CD14-positive monocyte (primary cell): ENCODE results near the gene S100A4. TPM values are rescaled to one million over a fixed set of nuclear protein-coding genes. Genes with fewer than 3 reads are reported as not detected.

Source experiments
- DNase-seq, 3 donors: peaks; one replicate each; pipeline ENCODE4 v3.0.0-alpha.2; 2011 to 2022
- H2AFZ ChIP-seq: 2 replicates; pipeline ENCODE4 v1.6.0; 2012; ENCODE audit warnings: mild to moderate bottlenecking, low read depth, low read length, inconsistent platforms; ENCODE audit not compliant: insufficient read depth, poor library complexity, severe bottlenecking
- H3K27ac ChIP-seq, 2 donors: 1 replicate in 1 of 2; 2 replicates in 1 of 2; pipeline ENCODE4 v1.5.1; 2012 to 2013; ENCODE audit warnings: low read length in 2 of 2, control low read depth in 1 of 2, inconsistent platforms in 1 of 2, low read depth in 1 of 2, mild to moderate bottlenecking in 1 of 2
- H3K27me3 ChIP-seq, 2 donors: one replicate each; pipeline versions ENCODE4 v1.6.0 to v1.6.1; 2011 to 2013; ENCODE audit warnings: low read length in 2 of 2; ENCODE audit not compliant: control insufficient read depth in 2 of 2, insufficient read depth in 2 of 2
- H3K36me3 ChIP-seq, 2 donors: replicated peaks in 1 of 2; 1 replicate in 1 of 2; 2 replicates in 1 of 2; pipeline versions ENCODE4 v1.5.1 to v1.6.1; 2012 to 2013; ENCODE audit warnings: low read length in 2 of 2, control low read depth in 1 of 2, inconsistent platforms in 1 of 2, mild to moderate bottlenecking in 1 of 2; ENCODE audit not compliant: insufficient read depth in 2 of 2, control insufficient read depth in 1 of 2
- H3K4me1 ChIP-seq, 2 donors: 1 replicate in 1 of 2; 2 replicates in 1 of 2; pipeline versions ENCODE4 v1.5.1 to v1.6.1; 2012 to 2013; ENCODE audit warnings: low read length in 2 of 2, control low read depth in 1 of 2, inconsistent platforms in 1 of 2, mild to moderate bottlenecking in 1 of 2, moderate library complexity in 1 of 2; ENCODE audit not compliant: insufficient read depth in 2 of 2, control insufficient read depth in 1 of 2
- H3K4me2 ChIP-seq: replicated peaks from 2 replicates; pipeline ENCODE3; 2012; ENCODE audit warnings: low read length, moderate library complexity, mild to moderate bottlenecking; ENCODE audit not compliant: poor library complexity, severe bottlenecking; ENCODE audit errors: extremely low read depth
- H3K4me3 ChIP-seq, 3 experiments: fragments of 200-600 bp in 1 of 3; sonication (generic) in 1 of 3; replicated peaks in 1 of 3; 1 replicate in 2 of 3; 2 replicates in 1 of 3; pipeline ENCODE4 v1.5.1; 2011 to 2013; ENCODE audit warnings: low read length in 3 of 3, mild to moderate bottlenecking in 3 of 3, control low read depth in 2 of 3, low read depth in 2 of 3, inconsistent platforms in 1 of 3, moderate library complexity in 1 of 3
- H3K79me2 ChIP-seq: 2 replicates; pipeline ENCODE4 v1.6.0; 2012; ENCODE audit warnings: mild to moderate bottlenecking, control low read depth, inconsistent platforms, low read length, moderate library complexity; ENCODE audit not compliant: insufficient read depth
- H3K9ac ChIP-seq: 2 replicates; pipeline ENCODE4 v1.6.0; 2017; ENCODE audit warnings: low read length, mild to moderate bottlenecking; ENCODE audit not compliant: insufficient read depth, poor library complexity, severe bottlenecking
- H3K9me3 ChIP-seq, 2 donors: replicated peaks in 1 of 2; 1 replicate in 1 of 2; 2 replicates in 1 of 2; pipeline versions ENCODE4 v1.5.1 to v1.6.1; 2012 to 2013; ENCODE audit warnings: low read length in 2 of 2, control low read depth in 1 of 2; ENCODE audit not compliant: control insufficient read depth in 1 of 2, insufficient read depth in 1 of 2
- H4K20me1 ChIP-seq: 2 replicates; pipeline ENCODE4 v1.6.0; 2012; ENCODE audit warnings: mild to moderate bottlenecking, low read length, control low read depth, moderate library complexity; ENCODE audit not compliant: insufficient read depth
- H3K27ac Mint-ChIP-seq, 7 donors: one replicate each; pipeline ENCODE4 v1.8.0; 2020; ENCODE audit warnings: mild to moderate bottlenecking in 7 of 7, mixed read lengths in 7 of 7, moderate library complexity in 6 of 7, inconsistent platforms in 2 of 7
- H3K27me3 Mint-ChIP-seq, 3 donors: one replicate each; pipeline ENCODE4 v1.8.0; 2021 to 2022; ENCODE audit warnings: low read depth in 3 of 3, mild to moderate bottlenecking in 3 of 3, mixed read lengths in 3 of 3, moderate library complexity in 3 of 3, inconsistent platforms in 1 of 3
- H3K36me3 Mint-ChIP-seq, 2 donors: one replicate each; pipeline ENCODE4 v1.8.0; 2020; ENCODE audit warnings: mixed read lengths in 2 of 2, inconsistent platforms in 1 of 2, mild to moderate bottlenecking in 1 of 2
- H3K4me1 Mint-ChIP-seq: one replicate; pipeline ENCODE4 v1.8.0; 2020; ENCODE audit warnings: mild to moderate bottlenecking, mixed read lengths
- H3K4me3 Mint-ChIP-seq, 2 donors: one replicate each; pipeline ENCODE4 v1.8.0; 2020; ENCODE audit warnings: mild to moderate bottlenecking in 2 of 2, mixed read lengths in 2 of 2, moderate library complexity in 1 of 2
- H3K9me3 Mint-ChIP-seq, 7 donors: one replicate each; pipeline ENCODE4 v1.8.0; 2020 to 2022; ENCODE audit warnings: mixed read lengths in 7 of 7, mild to moderate bottlenecking in 6 of 7, moderate library complexity in 6 of 7, inconsistent platforms in 2 of 7
- CTCF ChIP-seq: fragments of 200-600 bp; IDR thresholded peaks from one replicate; pipeline ENCODE4 v1.8.0; 2022; ENCODE audit warnings: antibody characterized with exemption, mild to moderate bottlenecking
- WGBS: methylation state at CpG from one replicate; pipeline ENCODE4 v1.1.5; 2013; ENCODE audit warnings: missing lambda C conversion rate; ENCODE audit not compliant: insufficient coverage; 5-methylcytosine and 5-hydroxymethylcytosine counted together
- intact Hi-C, 2 donors: fragments of 100-400 bp; cut with micrococcal nuclease; formaldehyde crosslinking; loops; one replicate each; pipeline versions ENCODE4 v1.15.0 to v1.15.1; 2023
- polyA plus RNA-seq, 3 donors: library from polyadenylated mRNA; depleted of rRNA in 1 of 3; unstranded in 2 of 3; stranded (reverse) in 1 of 3; fragments of 300-500 nt in 2 of 3; fragments of >200 nt in 1 of 3; fragmentation: Illumina TruSeq in 2 of 3; gene quantifications; 1 replicate in 2 of 3; 2 replicates in 1 of 3; pipeline ENCODE4 v1.2.3, GENCODE V29; 2012 to 2021

The S100A4 gene
- polyA plus RNA-seq, 3 donors: 4,538 to 7,344 (median 6,092) TPM

GRCh38 chr1:153506831-153507413, 38.7 kb downstream of the S100A4 start:
- H3K36me3 Mint-ChIP-seq: no peaks in the 10 kb centered on the region
- WGBS: 96% methylated on average over 6 of the region's 7 CpGs
- Histone ChIP-seq H3K79me2 (no peaks in the 10 kb centered on the region), H3K9ac (no peak overlapping the region), H3K4me1 (peaks cover 4 to 7% of the 10 kb centered on the region in 2 donors), H3K27ac (no peak overlapping the region), H2AFZ (no peak overlapping the region), H3K4me3 (no peak overlapping the region), H3K4me2 (no peak overlapping the region), H3K36me3 (no peaks in the 10 kb centered on the region), H3K27me3 (no peaks in the 10 kb centered on the region), H3K9me3 (no peaks in the 10 kb centered on the region), H4K20me1 (no peaks in the 10 kb centered on the region)
- no peak overlapping the region for H3K4me3 Mint-ChIP-seq
- DNase-seq: no peak
- peaks cover 0 to 9% (median 3%) of the 10 kb centered on the region in 3 donors for H3K27me3 Mint-ChIP-seq
- H3K9me3 Mint-ChIP-seq: no peaks in the 10 kb centered on the region
- H3K27ac Mint-ChIP-seq: no peak overlapping the region
- TF ChIP-seq CTCF: no peak
- intact Hi-C loops: no loop called here
- peaks cover 12% of the 10 kb centered on the region for H3K4me1 Mint-ChIP-seq

GRCh38 chr1:153506386-153506785, 39.2 kb downstream of the S100A4 start:
- Mint-ChIP-seq H3K9me3 (no peaks in the 10 kb centered on the region), H3K27me3 (peaks cover 0 to 8% (median 3%) of the 10 kb centered on the region in 3 donors), H3K4me3 (no peak overlapping the region), H3K4me1 (peaks cover 11% of the 10 kb centered on the region), H3K36me3 (no peaks in the 10 kb centered on the region), H3K27ac (no peak overlapping the region)
- no peak for TF ChIP-seq CTCF
- Histone ChIP-seq H3K79me2 (no peaks in the 10 kb centered on the region), H3K4me2 (no peak overlapping the region), H3K36me3 (no peaks in the 10 kb centered on the region), H2AFZ (no peak overlapping the region), H3K9ac (no peak overlapping the region), H3K9me3 (no peaks in the 10 kb centered on the region), H3K27me3 (no peaks in the 10 kb centered on the region), H4K20me1 (no peaks in the 10 kb centered on the region), H3K4me1 (peaks cover 4 to 7% of the 10 kb centered on the region in 2 donors), H3K27ac (no peak overlapping the region), H3K4me3 (no peak overlapping the region)
- 92% methylated on average over 5 of the region's 5 CpGs for WGBS
- intact Hi-C loops: no loop called here
- DNase-seq: no peak
